NCI-H345 (cell line): ENCODE data around the gene GTF3C1.
A peak's percentile ranks its signal among the peaks of the same experiment; 100 is the strongest.
"Not testable (repeated sequence)": the region's sequence is repeated elsewhere in the genome, so short reads cannot be mapped to it uniquely, and the experiment has no call there.

Experiments
- DNase-seq: peaks from one replicate; lab custom pipeline; 2025; lab: John Stamatoyannopoulos, UW

GTF3C1 gene, protein sequence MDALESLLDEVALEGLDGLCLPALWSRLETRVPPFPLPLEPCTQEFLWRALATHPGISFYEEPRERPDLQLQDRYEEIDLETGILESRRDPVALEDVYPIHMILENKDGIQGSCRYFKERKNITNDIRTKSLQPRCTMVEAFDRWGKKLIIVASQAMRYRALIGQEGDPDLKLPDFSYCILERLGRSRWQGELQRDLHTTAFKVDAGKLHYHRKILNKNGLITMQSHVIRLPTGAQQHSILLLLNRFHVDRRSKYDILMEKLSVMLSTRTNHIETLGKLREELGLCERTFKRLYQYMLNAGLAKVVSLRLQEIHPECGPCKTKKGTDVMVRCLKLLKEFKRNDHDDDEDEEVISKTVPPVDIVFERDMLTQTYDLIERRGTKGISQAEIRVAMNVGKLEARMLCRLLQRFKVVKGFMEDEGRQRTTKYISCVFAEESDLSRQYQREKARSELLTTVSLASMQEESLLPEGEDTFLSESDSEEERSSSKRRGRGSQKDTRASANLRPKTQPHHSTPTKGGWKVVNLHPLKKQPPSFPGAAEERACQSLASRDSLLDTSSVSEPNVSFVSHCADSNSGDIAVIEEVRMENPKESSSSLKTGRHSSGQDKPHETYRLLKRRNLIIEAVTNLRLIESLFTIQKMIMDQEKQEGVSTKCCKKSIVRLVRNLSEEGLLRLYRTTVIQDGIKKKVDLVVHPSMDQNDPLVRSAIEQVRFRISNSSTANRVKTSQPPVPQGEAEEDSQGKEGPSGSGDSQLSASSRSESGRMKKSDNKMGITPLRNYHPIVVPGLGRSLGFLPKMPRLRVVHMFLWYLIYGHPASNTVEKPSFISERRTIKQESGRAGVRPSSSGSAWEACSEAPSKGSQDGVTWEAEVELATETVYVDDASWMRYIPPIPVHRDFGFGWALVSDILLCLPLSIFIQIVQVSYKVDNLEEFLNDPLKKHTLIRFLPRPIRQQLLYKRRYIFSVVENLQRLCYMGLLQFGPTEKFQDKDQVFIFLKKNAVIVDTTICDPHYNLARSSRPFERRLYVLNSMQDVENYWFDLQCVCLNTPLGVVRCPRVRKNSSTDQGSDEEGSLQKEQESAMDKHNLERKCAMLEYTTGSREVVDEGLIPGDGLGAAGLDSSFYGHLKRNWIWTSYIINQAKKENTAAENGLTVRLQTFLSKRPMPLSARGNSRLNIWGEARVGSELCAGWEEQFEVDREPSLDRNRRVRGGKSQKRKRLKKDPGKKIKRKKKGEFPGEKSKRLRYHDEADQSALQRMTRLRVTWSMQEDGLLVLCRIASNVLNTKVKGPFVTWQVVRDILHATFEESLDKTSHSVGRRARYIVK (N-terminal part only)

DNA sequence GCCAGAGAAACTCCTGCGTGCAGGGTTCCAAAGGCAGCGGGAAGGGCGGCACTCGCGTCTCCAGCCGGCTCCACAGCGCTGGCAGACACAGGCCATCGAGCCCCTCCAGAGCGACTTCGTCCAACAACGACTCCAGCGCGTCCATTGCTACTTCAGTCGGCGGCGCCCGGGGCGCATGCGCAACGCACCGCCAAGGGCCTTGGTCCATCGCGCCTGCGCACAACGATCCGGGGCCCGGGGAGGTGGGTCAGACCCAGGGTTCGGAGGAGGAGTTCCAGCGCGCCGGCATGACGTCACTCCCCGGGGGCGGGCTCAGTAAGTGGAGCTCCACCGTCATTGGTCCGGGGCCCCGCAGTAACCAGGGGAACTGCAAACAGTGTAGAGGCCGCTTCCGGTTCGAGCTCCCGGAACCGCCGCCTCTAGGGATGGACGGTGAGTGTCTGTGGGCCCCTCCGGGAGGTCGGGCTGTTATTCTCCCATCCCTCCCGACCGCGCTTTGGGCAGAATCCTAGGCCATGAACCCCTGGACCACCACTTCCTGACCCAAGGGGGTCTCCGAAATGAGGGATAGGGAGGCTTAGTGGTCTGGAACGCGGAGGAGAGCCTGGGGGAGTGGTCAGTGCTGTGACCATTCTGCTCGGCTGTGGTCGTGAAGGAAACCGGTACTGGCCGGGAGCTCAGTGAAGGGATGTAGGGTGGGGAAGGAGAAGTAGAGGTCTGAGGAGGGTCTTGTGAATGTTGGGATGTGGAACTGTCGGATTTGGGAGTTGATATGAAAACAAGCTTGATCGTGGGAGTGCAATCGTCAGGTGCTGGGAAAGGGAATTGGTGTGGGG lies at the start of gene GTF3C1, which contains the start of gene KATNIP:
GTF3C1 (minus strand) TSS at position 168 of the 836 bp plus-strand sequence; CDS start at position 145, 23 bp downstream.
KATNIP (plus strand) TSS at position 399 of the 836 bp plus-strand sequence; CDS start at position 426, 27 bp downstream.
- peak; percentile 99 for DNase-seq

DNA sequence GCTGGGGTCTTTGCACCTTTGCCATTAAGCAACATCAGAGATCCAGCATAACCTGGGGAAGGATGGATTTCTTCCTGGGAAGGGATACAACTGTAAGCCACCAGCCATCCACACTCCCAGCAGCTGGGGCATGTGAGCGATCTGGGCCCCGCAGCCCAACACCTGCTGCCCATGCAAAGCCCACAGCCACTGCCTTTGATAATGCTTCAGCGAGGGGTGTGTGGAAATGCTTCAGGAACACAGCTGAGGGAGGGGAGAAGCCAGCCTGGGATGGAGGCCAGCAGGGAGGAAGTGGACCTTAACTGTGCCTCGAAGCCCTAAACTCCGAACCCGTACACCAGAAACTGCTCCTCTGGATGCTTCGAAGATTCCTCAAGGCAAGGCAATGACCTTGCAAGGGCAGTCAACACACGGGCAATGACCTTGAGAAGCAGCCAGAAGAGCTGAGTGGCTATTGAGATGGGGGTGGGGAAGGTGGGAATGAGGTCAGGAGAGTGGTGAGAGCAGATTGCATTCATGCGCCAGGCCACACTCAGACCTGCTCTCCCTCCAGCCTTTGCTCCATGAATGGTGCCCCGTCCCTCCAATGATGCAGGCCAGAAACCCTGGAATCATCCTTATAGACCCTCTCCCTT lies 49.3 kb upstream of the GTF3C1 start:
- DNase-seq, result no peak

DNA sequence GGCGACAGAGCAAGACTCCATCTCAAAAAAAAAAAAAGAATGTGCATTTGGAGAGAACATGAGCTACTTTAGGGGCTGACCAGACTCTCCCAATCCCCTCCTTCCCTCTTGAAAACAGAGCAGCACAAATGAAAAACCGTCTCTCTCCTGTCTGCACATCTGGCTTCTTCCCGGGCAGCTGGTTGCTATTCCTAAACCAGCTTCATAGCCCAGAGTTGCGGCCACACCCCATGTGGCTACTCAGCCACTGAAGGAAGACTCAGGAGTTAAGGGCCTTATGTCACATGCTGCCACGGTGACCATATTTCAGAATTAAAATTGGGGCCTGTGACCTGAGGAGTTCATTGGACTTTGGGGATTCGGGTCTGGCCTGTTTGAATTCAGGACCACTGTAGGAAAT lies 48.5 kb upstream of the GTF3C1 start:
- DNase-seq, result no peak

DNA sequence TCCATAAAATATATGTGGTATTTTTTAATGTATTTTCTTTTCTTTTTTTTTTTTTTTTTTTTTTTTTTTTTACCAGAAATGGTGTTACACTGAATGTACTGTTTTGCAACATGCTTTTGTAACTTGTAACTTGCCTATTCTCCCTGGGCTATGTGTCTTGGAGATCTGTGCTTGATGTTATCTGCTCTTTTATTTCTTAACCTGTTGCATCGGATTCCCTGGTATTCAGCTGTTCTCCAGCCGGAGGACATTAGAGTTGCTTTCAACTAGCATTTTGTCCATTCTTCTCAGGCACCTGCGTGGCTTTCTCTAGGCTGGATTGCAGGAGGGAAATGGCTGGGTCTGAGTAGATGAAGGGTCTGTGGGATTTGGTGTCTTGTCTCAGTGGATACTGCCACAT lies 47.6 kb upstream of the GTF3C1 start:
- DNase-seq, result no peak

DNA sequence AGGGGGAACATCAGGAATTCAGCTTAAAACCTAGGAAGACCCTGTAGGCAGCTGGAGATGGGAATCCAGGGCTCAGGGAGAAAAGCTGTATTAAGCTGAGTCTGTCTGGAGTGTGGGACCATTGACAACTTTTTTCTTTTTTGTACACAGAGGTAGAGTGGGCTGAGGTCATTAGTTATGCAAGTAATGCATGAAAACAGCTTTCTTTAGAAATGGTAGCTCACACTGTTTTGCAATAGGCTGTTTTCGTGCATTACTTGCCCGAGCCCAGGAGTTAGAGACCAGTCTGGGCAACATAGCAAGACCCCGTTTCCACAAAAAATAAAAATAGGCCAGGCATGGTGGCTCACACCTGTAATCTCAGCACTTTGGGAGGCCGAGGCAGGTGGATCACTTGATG lies 46.7 kb upstream of the GTF3C1 start:
- DNase-seq, result no peak

DNA sequence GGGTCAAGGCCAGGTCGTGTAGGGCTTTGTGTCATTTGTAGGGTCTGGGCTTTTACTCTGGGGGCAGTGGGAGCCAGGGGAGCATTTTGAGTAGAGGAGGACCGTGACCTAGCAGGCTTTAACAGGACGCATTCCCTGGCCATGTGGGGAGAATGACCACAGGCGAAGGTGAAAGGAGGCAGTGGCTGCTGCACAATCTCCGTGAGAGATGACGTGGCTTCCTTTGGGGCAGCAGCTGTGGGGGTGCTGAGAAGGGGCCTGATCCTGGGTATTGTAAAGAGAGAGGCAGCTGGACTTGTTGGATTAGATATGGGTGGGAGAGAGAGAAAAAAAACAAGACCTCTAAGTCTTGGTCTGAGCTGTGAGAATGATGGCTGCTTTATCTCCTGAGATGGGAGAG lies 46.3 kb upstream of the GTF3C1 start:
- no peak for DNase-seq

DNA sequence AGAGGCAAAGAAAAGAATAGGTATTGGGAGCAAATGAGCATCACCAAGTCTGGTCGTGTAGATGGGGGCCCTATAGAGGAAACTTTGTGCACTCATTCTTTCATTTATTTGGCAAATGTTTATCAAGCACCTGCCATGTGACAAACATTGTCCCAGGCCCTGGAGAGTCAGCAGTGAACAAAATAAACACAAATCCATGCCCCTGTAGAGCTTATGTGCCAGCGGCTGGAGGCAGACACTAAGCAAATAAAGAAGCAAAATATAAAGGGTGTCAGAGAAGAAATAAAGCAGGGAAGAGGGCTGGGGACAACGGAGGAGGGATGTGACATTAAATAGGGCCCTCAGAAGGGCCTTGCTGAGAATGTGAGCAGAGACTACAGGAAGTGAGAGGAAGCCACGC lies 45.8 kb upstream of the GTF3C1 start:
- peak; percentile 22 for DNase-seq

DNA sequence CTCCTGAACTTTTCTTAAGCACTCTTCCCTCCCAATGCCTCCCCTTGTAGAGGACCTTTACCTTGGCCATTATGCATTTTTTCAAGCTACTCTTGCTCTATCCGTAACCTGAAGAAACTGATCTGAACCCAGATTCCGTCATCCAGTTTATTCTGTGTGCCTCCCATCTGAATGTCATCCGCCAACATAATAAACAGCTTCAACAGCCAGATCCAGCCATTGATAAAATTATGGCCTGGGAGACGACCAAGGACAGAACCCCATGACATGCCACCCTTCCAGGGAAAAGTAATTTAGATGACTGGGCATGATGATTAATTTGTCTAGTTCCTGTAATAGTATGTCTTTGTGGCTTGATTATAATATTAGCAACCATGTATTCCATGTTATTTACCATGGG lies 42.1 kb upstream of the GTF3C1 start:
- DNase-seq, result no peak

DNA sequence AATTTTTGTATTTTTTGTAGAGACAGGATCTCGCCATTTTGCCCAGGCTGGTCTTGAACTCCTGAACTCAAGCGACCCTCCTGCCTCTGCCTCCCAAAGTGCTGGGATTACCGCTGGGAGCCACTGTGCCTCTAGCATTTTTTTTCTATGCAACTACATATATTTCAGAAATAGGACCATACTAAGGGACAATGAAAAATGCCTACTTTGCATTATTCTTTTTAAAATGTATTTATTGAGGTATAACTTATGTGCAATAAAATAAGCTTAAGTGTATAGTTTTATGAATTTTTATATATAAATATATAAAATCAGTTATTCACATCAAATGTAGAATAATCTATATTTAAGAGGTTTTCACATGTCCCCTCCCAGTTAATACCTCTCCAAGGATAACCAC lies 38.3 kb upstream of the GTF3C1 start:
- no peak for DNase-seq

DNA sequence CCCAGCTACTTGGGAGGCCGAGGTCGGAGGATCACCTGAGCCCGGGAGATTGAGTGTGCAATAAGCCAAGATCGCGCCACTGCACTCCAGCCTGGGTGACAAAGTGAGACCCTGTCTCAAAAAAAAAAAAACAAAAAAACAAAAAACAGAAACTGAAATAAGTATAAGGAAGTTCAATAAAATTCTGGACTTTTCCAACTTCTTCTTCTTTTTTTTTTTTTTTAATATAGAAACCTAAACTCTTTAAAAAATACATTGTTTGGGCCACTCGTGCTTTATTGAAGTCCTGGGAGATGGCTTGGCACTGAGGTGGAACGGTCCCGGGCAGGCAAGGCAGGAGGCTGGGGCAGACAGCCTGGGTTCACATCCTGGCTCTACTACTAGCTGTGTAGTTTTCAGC lies 37.0 kb upstream of the GTF3C1 start:
- DNase-seq, result no peak

DNA sequence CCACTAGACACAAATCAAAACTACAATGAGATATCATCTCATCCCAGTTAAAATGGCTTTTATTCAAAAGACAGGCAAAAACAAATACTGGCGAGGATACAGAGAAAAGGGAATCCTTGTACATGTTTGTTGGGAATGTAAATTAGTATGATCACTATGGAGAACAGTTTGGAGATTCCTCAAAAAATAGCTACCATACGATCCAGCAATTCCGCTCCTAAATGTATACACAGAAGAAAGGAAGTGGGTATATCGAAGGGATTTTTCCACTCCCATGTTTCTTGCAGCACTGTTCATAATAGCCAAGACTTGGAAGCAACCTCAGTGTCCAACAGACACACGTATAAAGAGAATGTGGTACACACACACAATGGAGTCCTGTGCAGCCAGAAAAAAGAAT lies 35.5 kb upstream of the GTF3C1 start:
- DNase-seq, result no peak

DNA sequence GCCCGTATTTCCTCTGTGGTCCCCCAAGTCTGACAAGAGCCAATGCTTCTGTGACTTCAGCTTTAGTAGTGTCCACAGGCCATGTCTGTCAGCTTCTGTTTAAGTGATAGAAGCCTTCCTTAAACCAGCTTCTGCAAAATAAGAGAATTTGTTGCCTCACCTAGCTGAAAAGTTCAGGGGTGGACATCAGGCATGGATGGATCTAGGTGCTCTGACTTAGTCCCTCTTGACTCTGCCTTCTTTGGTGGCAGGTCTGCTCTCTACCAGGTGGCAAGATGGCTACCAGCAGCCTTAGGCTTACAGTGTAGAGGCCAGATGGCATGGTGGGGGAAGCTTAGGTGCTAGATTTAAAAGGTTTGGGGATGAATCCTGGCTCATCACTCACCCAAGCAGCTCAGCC lies 33.9 kb upstream of the GTF3C1 start:
- no peak for DNase-seq

DNA sequence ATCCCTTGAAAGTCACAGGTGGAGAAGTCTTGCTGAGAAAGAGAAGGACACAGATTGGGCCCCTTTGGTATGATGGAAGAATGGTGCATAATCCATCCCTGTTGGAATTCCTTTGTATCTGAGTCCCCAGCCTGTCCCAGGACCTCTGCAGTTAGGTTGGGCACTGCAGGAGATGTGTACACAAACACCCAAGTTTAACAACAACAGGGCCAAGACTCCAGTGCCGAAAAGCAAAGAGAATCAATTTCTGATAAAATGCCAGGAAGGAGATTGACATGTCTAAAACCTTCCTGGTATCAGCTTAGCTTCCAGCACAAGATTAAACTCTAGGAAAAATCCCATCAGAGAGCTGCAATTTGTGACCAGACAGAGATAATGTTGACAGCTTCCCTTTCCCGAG lies 33.2 kb upstream of the GTF3C1 start:
- no peak for DNase-seq

DNA sequence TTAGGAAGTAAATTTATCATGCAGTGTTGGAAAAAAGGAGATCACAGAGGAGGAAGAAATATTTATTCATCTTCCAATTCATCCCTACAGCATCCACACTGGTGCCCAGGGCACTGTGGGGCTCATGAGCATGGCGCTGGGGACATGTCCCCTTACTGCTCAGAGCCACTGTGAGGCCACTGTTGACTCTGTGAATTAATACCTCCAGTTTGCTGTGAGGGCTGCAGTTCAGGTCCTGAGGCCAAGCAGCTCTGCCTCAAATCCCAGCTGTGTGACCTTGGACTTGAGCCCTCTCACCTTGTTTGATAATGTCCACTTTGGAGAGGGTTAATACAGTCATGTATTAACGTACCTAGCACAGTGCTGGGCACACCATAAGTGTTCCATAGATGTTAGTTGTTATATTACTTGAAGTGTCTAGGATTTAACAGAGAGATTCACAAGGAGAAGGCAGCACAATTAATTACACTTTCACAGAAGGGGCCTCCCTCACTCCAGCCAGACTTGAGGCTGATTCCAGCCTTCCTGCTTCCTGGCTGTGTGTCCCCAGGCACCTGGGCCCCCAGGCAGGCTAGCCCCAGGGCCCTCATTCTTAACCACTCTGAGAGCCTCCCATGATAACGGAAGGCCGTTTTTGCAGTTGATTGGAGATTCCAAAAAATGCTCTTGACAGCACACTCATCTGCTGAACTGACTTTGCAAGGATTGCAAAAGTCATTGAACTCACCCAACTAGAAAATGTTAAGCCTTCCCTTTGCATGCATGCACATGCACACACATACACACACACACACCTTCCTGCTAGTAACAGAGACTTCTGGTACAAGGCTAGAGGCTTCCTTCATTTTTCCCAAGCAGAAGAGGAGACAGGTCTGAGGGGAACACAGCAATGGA lies 29.6 kb upstream of the GTF3C1 start:
- DNase-seq, result no peak

DNA sequence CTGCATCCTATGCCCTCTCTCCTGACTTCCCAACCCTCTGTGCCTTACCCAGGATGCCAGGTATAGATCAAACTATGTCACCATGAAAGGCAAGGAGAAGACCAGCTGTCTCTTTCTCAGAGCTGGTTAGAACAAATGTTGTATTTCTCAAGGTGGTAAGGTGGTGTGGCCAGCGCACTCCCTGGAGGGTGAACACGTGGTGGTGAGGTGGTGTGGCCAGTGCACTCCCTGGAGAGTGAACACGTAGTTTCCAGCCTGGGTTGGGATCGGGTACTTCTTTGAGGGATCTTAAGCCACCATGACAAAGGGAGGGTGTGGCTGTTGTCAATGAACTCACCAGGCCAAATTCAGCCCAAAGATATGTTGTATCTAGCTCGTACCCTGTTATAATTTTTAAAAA lies 27.0 kb upstream of the GTF3C1 start:
- no peak for DNase-seq

DNA sequence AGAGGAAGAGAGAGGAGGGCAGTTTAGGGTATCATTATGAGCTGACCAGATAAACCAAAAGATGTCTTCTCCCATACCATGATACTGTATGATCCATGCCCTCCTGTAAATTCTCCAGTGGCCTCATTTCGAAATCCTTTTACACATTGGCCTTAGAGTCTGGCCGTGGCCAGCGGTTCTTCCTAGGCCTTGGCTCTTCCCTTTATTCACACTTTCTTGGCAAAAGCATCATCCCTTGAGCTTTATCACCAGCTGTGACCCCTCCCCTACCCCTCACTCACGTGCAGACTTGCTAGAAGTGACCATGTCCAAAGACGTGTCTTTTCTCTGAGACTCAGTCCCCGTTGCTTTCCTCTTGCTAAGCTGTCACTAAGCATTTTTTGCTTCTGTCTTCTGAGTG lies 23.0 kb upstream of the GTF3C1 start:
- no peak for DNase-seq

DNA sequence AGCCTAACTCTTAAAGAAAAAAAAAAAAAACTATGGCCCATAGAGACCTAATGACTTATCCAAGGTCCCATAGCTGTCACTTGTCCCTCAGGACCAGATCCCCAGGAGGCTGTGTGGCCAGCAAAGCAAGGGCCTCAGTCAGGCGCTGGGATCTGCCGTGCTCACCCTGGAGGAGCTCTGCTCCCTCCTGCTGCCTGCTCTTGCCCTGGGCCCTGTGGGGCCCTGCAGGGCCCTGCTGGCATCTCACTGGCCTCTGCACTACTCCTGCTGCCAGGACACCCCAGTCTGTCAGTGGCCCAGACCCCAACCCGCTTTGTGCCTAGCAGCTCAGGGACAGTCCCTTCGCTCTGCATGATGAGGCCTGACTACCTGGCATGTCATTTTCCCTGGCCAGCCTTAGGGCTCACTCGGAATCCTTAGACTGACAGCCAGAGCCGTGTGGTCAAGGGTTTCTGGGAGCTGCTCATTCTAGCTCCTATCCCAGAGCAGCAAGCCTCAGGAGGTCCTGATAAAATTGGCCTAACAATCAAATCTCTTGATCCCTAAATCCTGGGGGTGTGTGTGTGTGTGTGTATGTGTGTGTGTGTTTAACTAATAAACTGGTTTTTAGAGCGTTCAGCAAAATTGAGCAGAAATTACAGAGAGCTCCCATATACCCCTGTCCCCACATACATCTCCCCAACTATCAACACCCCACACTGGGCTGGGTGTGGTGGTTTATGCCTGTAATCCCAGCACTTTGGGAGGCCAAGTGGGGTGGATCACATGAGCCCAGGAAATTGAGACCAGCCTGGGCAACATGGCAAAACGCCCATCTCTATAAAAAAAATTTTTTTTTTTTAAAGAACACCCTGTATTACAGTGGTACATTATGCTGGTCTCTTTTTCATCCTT lies 22.0 kb upstream of the GTF3C1 start:
- no peak for DNase-seq

DNA sequence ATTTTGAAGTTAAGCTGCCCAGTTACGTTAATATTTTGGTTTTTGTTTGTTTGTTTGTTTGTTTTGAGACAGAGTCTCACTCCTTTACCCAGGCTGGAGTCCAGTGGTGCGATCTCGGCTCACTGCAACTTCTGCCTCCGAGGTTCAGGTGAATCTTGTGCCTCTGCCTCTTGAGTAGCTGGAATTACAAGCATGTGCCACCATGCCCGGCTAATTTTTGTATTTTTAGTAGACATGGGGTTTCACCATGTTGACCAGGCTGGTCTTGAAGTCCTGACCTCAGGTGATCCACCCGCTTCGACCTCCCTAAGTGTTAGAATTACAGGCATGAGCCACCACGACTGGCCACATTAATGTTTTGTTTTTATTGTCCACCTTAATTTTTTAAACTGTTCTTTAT lies 21.3 kb upstream of the GTF3C1 start:
- DNase-seq, result not testable (repeated sequence)

DNA sequence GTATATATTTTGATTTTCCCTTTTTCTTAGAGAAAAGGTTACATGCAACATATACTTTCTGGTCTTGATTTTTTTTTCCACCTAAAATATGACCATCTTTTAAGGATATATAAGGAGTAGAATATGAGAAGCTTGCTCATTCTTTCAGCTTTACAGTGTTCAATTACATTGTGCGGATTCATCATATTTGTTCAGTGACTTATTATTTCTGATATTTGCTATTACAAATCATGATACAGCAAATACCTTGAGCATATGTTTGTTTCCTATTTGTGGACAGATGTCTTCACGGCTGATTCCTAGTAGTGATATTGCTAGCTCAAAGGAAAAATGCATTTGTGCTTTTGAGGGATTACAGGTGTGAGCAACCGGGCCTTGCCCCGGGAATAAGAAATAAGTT lies 18.4 kb upstream of the GTF3C1 start:
- no peak for DNase-seq
